ENCODE measurements around the gene ROBO2. TPM values are rescaled to one million over a fixed set of nuclear protein-coding genes. Genes with fewer than 3 reads are reported as not detected.

Gene ROBO2
- total RNA-seq, 4 donors from 2014 or later, result 0.30 to 4.3 (median 2.0) TPM

DNA sequence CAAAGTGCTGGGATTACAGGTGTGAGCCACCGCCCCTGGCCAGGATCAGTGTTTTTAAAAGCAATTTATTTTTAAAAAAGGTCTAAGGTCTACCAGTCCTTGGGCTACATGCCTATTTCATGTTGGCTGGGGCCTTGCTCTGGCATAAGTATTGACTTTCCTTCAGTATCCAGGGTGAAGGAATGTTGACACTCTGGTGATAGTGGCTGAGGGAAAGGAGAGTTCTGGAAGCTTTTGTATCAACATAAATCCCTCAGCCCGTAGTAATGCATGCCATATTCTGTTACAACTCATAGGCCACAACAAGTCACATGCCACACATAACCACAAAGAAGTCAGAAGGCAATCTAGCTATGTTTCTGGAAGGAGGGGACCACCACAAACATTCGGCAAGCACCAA lies 273.9 kb downstream of the ROBO2 start:
- no peak for TF ChIP-seq POLR2A (IDR thresholded peaks at IDR 0.05)
- TF ChIP-seq, protein P1, sequence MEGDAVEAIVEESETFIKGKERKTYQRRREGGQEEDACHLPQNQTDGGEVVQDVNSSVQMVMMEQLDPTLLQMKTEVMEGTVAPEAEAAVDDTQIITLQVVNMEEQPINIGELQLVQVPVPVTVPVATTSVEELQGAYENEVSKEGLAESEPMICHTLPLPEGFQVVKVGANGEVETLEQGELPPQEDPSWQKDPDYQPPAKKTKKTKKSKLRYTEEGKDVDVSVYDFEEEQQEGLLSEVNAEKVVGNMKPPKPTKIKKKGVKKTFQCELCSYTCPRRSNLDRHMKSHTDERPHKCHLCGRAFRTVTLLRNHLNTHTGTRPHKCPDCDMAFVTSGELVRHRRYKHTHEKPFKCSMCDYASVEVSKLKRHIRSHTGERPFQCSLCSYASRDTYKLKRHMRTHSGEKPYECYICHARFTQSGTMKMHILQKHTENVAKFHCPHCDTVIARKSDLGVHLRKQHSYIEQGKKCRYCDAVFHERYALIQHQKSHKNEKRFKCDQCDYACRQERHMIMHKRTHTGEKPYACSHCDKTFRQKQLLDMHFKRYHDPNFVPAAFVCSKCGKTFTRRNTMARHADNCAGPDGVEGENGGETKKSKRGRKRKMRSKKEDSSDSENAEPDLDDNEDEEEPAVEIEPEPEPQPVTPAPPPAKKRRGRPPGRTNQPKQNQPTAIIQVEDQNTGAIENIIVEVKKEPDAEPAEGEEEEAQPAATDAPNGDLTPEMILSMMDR (IDR thresholded peaks at IDR 0.05), result no peak
- no peak for DNase-seq (ENCODE audit: low spot score in 2 of 2)
- no peak overlapping the region for H3K4me3 ChIP-seq (ENCODE audit: low read depth, poor library complexity, severe bottlenecking)
- 93% methylated on average over 3 of the region's 3 CpGs for WGBS, 2 donors
- intact Hi-C loops (cut with DNase I; ENCODE audit: low total_unique reads), result no loop called here

DNA sequence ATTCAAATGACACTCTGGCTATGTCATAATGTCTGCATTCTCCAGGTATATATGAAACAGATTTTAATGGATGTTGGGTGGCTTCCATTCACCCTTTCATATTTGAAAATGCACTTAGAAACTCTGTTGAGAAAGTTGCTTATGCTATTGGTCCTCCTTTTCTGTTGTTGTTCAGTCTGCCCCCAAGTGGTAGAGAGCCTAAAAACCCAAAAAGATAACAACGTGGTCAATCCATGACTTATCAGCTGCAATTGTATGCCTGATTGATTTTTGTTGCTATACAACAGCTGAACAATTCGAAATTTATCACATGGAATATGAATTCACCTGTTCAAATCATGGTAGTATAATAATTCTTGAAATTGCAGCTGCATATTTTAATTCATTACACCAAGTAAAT lies 279.8 kb downstream of the ROBO2 start:
- intact Hi-C loops (cut with DNase I; ENCODE audit: low total_unique reads), result no loop called here
- 74 to 81% methylated on average over 2 of the region's 2 CpGs for whole genome bisulfite sequencing, 2 donors
- no peak overlapping the region for H3K4me3 ChIP-seq (ENCODE audit: low read depth, poor library complexity, severe bottlenecking)
- no peak for DNase-seq (ENCODE audit: low spot score in 2 of 2)
- TF ChIP-seq, protein P1 (IDR thresholded peaks at IDR 0.05), result no peak
- no peak for TF ChIP-seq POLR2A (IDR thresholded peaks at IDR 0.05)

DNA sequence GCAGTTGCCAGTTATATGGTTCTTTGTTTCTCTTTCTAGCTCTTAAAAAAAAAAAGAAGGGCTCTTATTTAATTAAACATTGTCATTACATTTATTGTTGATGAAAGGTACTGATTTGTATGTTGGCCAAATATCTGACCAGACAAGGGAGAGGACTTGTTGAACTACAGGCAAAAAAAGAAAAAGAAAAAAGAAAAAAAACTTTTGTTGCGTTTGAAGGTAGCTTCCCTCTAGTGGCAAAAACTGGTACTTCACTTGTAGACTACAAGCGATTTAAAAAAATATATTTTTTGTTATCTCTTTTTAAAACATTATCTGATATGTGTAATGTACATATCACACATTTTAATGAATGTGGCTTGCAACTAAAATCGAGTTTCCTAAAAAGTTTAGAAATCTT lies 280.6 kb downstream of the ROBO2 start:
- intact Hi-C loops (cut with DNase I; ENCODE audit: low total_unique reads), result no loop called here
- TF ChIP-seq, protein P1 (IDR thresholded peaks at IDR 0.05), result no peak
- no peak for TF ChIP-seq POLR2A (IDR thresholded peaks at IDR 0.05)
- DNase-seq (ENCODE audit: low spot score in 2 of 2), result no peak
- 25% methylated on average over 3 of the region's 3 CpGs for WGBS, 2 donors
- no peak overlapping the region for H3K4me3 ChIP-seq (ENCODE audit: low read depth, poor library complexity, severe bottlenecking)

GRCh38 chr3:77321646-77322045 lies 281.7 kb downstream of the ROBO2 start:
- TF ChIP-seq POLR2A (IDR thresholded peaks at IDR 0.05), result no peak
- TF ChIP-seq, protein P1 (IDR thresholded peaks at IDR 0.05), result no peak
- no peak for DNase-seq (ENCODE audit: low spot score in 2 of 2)
- no peak overlapping the region for H3K4me3 ChIP-seq (ENCODE audit: low read depth, poor library complexity, severe bottlenecking)
- intact Hi-C loops (cut with DNase I; ENCODE audit: low total_unique reads), result no loop called here
- 53 to 56% methylated on average over 6 of the region's 6 CpGs for WGBS, 2 donors

GRCh38 chr3:77323626-77324025 lies 283.7 kb downstream of the ROBO2 start:
- no peak overlapping the region for H3K4me3 ChIP-seq (ENCODE audit: low read depth, poor library complexity, severe bottlenecking)
- intact Hi-C loops (cut with DNase I; ENCODE audit: low total_unique reads), result no loop called here
- no peak for TF ChIP-seq POLR2A (IDR thresholded peaks at IDR 0.05)
- TF ChIP-seq, protein P1 (IDR thresholded peaks at IDR 0.05), result no peak
- no peak for DNase-seq (ENCODE audit: low spot score in 2 of 2)

DNA sequence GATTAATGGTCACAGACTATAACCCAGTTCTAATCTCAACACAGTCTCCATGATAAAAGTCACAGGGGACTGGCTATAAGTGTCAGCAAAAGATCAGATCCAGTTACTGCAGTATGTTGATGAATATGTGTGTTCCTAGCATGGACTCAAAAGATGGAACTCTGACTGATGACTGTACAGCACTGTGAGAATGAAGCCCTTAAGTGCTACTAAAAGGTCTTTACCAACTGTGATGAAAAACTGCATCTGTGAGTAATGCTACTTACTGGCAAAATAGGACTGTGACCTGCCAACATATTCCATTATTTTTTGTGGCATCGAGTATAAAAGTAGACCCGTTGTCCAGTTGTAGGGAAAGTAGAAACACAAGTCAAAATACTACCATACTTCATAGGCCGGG lies 284.2 kb downstream of the ROBO2 start:
- DNase-seq (ENCODE audit: low spot score in 2 of 2), result no peak
- TF ChIP-seq, protein P1 (IDR thresholded peaks at IDR 0.05), result no peak
- no peak for TF ChIP-seq POLR2A (IDR thresholded peaks at IDR 0.05)
- no peak overlapping the region for H3K4me3 ChIP-seq (ENCODE audit: low read depth, poor library complexity, severe bottlenecking)
- 72 to 75% methylated on average over 3 of the region's 3 CpGs for WGBS, 2 donors
- intact Hi-C loops (cut with DNase I; ENCODE audit: low total_unique reads), result no loop called here

Data from lower leg skin (tissue), 4 donors.